ENCODE results near the gene TMEM114.

TMEM114 gene

DNA sequence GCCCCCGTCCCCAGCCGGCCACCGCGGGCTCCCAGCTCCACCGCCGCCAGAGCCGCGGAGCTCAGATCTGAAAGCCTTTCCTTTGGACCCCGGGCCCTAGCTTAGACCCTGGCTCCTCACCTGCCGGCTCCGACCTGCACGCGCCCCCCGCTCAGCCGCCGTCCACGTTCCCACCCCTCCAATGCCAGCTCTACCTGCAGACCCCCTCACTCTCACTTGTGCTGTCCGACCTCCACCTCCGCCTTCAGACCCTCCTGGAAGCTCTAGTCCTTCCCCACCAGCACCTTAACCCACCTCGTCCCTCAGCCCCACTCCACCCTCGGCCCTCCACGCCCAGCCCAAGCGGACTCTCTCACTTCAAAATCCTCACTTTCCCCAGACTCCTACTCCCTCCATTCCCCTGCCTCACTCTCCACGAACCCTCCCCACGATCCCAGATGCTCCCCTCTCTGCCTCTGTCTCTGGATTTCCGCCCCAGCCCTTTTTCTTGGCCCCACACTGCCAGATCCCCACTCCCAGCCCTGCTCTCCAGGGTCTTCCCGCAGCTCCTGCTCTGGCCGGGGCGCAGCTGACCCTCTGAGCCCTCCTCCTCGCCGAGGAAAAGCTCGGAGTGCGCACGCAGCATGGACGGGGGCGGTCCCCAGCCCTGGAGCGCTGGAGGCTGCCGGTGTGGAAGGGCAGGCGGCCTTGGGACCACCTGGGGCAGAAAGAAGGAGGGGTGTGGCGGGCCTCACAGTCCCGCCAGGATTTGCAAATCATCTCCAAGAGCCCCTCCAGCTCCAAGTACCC lies at the start of gene TMEM114:
Gene TMEM114 (minus strand): TSS at position 612 of the 789 bp plus-strand sequence. CDS start 673 bp downstream, outside the sequence.
- no peak for DNase-seq (ENCODE audit: low read depth)

DNA sequence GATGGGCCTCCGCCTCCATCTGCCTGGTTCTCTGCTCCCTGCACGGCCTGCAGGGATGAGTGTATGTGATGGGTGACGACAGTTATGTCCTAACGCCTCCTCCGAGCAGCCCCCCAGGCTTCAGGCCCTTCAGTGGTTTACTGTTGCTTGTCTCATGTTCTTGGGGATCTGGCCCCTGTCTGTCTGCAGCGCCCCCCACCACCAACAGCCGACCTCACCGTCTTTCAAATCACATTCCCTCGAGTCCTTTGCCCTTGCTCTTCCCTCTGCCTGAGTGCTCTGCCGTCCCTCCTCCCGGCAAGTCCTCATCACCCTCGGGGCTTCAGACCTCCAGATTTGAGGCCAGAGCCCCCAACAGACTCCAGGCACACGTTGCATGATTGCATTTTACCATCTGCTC lies 49.4 kb upstream of the TMEM114 start:
- no peak for DNase-seq (ENCODE audit: low read depth)

DNA sequence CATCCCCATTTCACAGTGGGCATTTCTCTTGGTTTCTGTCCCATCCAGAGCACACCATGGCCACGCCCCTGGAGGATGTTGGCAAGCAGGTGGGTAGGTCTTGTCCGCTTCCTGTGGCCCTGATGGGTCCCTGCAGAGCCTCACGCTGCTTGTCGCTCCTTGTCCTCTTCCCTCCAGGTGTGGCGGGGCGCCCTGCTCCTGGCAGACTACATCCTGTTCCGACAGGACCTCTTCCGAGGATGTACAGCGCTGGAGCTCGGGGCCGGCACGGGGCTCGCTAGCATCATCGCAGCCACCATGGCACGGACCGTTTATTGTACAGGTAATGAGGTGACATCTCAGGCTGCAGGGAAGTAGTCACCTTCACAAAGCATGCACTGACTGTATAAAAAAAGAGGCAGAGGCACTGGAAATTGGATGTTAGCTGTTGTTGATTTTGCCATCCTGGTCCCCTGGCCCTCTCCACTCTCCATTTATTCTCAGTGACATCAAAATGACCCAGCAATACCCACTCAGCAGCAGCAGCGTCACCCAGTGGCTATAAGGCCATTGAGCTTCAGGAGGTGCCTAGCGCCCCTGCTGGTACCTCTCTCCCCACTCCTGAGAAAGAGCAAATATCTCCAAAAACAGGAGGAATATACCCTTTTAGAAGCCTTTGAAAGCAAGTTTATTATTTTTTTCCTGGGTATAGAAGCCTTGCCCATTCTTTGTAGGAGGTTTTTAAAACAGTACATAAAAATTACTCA lies 44.9 kb upstream of the TMEM114 start:
- DNase-seq (ENCODE audit: low read depth), result no peak

DNA sequence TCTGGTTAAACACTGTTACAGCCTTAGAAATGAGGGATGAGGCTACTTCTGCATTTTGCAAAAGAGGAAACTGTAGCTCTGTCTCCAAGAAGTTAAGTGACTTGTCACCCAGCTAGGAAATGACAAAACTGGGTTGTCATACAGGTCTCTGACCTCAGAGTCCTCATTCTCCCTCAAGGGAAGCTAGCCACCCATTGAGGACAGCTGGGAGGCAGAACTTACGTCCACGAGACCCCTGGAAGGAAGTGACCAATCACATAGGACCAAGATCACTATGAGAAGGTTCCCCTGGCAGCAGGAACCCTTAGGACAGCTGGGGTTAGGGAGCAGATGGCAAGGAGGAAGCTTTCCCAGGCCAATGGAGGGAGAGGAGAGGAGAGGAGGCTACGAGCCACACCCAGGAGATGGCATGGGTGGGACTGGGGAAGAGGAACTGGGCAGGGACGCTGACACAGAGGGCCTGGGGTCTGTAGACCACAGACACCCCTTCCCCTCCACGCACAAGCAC lies 42.4 kb upstream of the TMEM114 start:
- DNase-seq (ENCODE audit: low read depth), result no peak

DNA sequence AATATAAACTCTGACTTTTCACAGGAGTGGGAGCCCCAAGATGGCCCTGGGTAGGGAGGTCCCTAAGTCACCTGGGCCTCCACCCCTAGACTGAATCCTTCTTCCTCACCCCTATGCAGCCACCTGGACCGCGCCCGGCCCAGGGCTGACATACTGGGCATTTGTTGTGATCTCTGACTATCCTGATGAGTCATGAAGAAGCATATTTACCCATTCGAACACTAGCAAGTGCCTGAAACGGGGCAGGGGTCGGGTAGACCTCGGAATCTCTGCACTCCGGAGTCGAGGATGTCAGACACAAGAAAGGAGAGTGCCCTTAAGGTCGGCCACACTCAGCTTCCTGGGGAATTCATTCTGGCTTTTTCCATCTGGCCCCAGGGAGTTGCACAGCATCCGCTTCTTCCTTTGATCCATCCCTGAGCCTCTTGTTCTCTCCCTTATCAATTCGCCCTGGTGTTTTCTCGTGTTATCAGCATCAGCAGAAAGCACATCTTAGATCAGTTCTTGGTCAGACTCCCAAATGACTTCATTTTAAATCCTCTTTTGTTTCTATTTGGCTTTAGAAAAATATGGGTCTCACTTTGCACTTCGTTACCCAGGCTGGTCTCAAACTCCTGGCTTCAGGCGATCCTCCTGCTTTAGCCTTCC lies 41.6 kb upstream of the TMEM114 start:
- no peak for DNase-seq (ENCODE audit: low read depth)

DNA sequence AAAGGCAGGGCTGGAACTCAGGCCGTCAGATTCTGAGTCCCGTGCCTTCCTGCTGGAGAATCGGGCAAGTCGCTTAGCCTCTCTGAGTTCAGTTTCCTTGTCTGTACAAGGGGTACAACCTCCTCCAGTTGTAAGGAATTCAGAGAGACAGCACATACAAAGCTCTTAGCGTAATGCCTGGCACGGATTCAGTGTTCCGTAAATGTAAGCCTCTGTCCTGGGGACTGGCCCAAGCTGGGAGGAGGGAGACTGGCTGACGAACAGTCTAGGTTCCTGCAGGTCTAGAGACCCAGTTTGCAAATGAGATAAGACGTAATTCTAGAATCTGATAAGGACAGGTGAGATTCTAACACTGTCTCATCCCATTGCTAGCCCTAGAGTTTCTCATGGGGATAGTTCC lies 41.1 kb upstream of the TMEM114 start:
- DNase-seq (ENCODE audit: low read depth), result no peak

DNA sequence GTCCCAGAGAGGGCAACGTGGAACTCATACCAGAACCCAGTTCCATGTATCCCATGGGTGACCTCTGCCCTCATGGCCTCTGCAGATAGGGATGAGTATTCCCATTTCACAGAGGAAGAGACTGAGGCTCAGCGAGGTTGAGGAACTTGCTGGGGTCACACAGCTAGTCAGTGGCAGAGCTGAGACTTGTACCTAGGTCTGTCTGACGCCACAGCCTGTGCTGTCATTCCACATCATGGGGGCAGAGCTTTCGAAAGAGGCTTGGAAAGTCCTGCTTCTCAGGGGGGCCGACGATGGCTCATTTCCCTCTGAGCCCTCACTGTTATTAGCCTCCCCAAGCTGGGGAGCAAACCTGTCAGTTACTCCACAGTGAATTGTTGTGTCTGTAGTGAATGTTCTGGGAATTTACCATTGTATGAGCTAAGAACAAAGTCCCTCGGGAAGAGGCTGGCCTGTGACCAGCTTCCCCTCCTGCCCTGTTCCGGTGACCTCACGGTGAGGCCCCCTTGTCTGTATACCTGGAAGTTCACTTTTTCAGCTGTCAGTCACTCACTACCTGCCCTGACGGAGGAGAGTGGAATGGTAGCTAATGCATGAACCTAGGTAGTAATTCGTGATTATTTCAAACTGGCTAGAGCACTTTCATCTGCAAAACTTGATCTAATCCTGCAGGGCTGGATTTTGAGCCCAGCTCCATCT lies 40.1 kb upstream of the TMEM114 start:
- no peak for DNase-seq (ENCODE audit: low read depth)

DNA sequence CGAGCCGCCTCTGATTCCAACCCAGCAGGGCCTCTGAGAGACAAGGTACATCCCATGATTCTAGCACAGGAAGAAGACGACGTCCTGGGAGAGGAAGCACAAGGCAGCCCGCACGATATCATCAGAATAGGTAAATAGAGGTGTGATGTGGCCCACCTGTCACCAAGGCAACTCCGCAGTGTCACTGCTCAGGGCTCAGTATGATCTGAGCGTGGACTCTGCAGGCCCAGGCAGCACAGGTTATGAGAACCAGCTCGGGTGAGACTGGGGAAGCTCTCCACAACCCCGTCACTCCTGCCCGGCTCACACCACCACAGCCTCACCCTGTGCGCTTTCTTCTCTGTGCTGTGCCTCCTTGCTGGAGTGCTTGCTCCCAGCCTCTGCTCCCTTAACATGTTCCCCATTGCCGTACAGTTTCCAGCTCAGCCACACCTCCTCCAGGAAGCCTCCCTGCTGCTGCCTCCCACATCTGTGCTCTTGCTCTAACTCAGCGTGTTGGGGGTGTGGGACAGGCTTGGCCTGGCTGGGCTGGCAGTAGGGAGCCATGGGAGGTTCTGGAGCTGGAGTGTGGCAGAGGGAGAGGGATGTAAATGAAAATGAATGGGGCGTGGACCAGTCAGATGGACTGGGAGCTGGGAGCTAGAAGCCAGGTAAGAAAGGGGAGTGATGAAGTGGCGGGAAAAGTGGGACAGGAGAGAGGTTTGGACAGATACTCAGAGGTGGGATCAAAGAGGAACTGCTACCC lies 38.8 kb upstream of the TMEM114 start:
- DNase-seq (ENCODE audit: low read depth), result no peak

DNA sequence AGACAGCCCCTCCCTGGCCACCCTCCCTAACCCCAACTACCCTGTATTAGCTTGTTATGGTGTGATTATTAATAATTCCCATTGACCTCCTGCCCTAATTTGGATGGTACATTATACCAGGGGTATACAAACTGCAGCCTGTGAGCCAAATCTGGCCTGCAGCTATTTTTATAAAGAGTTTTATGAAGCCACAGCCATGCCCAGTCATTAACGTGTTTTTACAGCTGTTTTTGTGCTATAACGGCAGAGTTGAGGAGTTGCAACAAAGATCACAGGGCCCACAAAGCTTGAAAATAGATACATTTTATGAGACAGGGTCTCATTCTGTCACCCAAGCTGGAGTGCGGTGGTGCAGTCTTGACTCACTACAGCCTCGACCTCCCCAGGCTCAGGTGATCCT lies 37.1 kb upstream of the TMEM114 start:
- no peak for DNase-seq (ENCODE audit: low read depth)

DNA sequence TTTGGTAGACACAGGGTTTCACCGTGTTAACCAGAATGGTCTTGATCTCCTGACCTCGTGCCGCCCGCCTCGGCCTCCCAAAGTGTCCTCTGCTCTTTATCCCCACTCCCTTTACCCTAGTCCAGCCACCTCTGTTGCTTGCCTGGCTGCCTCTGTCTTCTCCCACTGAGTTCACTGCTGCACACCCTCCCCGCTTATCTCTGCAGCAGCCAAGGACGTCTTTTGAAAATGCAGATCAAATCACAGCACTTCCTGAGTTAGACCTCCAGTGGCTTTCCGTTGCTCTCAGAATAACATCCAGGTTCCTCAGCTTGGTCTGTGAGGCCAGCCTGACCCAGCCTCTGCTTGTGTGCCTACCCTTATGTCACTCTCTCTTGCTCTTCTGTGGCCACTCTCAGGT lies 36.6 kb upstream of the TMEM114 start:
- DNase-seq (ENCODE audit: low read depth), result no peak

DNA sequence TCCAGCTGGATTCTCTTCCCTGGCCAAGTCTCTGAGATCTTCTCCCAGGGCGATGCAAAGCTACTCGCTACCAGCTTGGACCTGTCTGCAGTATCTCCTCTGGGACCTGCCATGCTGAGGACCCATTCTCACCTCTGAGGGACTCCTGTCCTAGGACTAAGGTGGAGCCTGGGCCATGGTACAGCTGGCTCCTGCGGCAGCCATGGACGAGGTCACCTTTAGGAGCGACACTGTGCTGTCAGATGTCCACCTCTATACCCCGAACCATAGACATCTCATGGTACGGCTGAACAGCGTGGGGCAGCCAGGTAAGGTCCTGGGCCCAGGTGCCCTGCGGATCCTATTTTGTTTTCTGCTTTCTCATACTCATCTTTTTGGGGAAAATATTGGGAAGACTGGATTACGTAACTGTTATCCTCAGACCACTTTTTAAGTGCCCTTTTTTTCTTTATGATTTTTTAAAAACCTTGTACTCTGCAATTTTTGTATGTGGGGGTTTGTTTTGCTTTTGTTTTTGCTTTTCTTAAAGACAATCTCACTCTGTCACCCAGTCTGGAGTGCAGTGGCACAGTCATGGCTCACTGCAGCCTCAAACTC lies 35.3 kb upstream of the TMEM114 start:
- DNase-seq (ENCODE audit: low read depth), result no peak

DNA sequence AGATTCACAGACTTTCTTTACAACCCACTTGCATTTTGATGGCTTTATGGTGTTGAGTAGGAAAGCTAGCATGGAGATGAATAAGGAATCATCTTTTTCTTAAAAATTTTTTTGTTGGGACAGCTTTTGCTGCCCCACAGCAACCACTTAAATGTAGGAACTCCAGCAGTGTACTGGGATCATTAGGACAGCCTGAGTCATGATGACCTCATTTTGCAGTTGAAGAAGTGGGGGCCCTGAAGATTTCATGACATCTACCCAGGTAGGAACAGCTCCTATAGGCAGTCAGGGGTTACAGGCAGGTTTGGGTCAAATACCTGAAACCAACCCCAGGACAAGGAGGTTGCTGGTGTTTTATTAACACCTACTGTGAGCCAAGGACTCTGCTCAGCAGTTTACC lies 33.3 kb upstream of the TMEM114 start:
- DNase-seq (ENCODE audit: low read depth), result no peak

DNA sequence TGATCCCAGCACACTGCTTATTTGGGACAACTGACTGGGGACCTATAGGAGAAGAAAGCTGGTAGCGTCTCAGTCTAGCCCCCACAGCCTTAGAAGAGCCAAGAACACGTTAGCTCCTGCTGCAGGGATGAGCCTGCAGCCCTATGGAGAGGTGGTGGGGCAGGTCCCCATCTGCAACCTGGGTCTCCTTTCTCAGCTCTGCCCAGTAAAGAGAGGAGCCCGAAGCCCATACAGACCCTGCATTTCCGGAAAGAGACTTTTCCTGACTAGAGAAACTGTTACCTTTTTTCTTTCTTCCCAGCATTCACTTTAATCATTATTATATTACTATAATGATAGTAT lies 32.0 kb upstream of the TMEM114 start:
- no peak for DNase-seq (ENCODE audit: low read depth)

DNA sequence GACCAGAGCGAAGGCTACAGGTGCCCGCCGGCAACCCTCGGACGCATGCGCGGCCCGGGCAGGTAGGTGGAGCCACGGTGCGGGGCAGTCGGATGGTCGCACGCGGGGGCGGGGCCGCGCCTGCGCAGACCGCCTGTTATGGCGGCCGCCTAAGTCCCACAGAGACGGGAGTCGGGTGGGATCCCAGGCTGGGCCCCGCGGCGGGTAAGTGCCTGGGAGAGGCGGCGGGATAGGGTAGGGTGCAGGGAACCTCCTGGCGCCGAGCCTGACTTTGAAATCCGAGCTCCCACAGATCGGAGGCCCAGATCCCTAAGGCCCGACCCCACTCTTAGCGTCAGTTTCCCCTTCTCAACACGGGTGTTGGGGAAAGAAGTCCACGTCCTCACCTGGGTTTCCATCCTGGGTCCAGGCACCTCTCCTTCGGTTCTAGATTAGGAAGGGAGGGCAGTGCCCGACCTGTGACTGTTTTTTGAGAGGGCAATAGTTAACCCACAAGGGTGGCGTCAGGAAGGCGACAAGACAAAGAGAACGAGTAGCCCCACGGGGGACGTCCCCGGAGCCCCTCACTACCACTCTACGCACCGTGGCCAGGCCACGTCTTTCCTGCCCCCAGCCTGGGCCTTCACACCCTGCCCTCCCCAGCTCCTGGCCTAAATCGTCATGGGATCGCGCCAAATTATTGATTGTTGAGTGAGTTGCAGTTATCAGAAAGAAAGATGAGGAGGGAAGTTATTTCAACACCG lies 31.4 kb upstream of the TMEM114 start, which contains the start of gene METTL22:
Gene METTL22 (plus strand): TSS at position 127 of the 743 bp plus-strand sequence. CDS start 3,968 bp downstream, outside the sequence.
- DNase-seq (ENCODE audit: low read depth), result peak; percentile 80

DNA sequence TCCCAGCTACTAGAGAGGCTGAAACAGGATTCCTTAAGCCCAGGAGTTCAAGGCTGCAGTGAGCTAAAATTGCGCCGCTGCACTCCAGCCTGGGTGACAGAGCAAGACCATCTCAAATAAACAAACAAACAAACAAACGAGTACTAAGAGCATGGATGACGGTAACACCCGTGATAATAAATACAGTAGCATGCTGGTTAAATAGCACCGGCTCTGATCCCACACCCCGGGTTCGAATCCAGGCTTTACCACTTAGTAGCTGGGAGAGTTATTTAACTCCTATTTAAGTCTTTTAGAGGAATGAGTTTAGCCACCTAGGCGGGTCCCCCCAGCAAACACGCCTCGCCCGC lies 30.9 kb upstream of the TMEM114 start:
- DNase-seq (ENCODE audit: low read depth), result no peak

DNA sequence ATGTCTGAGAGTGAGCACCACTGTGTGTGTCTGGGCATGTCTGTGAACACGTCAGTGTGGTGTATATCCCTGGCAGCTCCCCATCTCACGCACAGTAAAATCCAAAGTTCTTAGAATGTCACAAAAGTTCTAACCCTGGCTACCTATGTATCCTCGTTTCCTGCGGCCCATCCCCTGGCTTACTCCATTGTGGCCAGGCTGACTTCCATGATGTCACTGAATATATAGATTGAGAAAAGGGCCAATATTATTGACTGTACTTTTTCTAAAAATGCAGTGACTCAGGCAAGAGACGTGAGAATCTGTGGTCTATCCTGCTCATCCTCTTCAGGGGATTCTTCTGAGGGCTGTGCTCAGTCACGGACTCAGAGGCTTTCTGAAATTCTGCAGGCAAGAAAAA lies 30.2 kb upstream of the TMEM114 start:
- DNase-seq (ENCODE audit: low read depth), result no peak

DNA sequence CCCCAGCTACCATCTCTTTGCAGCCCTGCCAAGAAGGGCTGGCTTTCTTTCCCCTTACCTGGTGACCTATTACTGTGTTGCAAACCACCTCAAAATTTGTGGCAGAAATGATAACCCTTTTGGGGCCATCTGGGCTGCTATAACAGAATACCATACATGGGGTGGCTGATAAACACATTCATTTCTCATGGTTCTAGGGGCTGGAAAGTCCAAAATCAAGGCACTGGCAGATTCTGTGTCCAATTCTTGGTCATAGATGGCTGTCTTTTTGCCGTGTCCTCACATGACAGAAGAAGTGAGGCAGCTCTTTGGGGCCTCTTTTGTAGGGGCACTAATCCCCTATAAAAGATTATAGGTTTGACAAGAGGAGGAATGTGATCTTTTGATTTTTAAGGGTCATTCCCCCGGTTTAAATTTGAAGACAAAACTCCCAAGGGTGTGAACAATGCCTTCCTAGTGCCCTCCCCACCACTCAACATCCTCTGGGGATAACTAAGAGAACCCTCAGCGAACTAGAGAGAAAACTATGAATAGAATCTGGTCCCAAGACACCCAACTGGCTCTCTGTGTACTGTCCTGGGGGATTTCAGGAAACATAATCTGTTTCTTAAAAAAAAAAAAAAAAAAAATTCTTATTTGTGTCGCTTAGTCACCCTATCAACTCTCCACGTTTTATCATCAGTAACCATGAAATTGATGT lies 29.5 kb upstream of the TMEM114 start:
- DNase-seq (ENCODE audit: low read depth), result no peak

DNA sequence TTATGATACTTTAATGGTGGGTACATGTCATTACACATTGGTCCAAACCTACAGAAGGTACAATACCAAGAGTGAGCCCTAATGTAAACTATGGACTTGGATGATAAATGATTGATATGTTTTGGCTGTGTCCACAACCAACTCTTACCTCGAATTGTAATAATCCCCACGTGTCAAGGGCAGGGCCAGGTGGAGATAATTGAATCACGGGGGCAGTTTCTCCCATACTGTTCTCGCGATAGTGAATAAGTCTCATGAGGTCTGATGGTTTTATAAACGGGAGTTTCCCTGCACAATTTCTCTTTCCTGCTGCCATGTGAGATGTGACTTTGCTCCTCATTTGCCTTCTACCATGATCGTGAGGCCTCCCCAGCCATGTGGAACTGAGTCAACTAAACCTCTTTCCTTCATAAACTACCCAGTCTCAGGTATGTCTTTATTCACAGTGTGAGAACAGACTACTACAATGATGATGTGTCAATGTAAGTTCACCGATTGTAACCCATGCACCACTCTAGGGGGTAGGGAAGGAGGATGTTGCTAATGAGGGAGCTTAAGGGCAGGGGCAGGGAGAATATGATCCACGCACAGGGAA lies 24.2 kb upstream of the TMEM114 start:
- DNase-seq (ENCODE audit: low read depth), result no peak

DNA sequence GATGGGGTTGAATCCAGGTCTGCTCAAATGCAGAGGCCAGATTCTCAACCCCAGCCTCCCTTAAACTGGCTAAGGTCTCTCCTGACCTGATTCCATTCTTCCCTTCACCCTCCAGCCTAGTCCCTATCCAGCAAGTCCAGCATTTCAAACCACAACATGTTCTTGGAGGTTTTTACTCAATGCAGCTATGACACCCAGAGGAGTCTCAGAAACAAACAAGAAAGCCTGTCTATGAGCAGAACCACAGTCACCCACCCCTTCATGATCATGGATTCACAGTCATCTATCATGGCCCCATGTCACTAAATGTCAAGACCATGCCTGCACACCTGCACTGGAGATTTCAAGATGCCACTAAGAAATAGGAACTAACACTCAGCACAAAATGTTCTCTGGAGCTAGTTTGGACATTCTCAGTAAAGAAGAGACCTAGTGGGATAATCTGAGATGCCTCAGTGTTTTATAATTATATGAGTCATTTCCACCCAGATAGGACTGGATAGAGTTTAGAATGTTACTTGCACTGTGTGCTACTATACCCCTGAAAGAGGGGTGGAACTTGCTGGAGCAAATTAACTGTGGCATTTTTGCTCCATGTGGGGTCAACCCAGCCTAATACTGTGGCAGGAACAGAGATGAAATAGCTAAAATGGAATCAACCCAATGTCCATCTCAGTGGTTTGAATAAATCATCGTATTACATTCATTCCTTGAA lies 21.7 kb upstream of the TMEM114 start:
- DNase-seq (ENCODE audit: low read depth), result no peak

All from fibroblast of gingiva (primary cell).